Right lobe of liver (tissue), 6 donors: ENCODE results near the gene RRM1. TPM values are rescaled to one million over a fixed set of nuclear protein-coding genes. Genes with fewer than 3 reads are reported as not detected.

Experiments
- ATAC-seq, 4 donors: fragments of 200-7000 bp; cut with Tn5 transposase; one replicate each; pipeline ENCODE4 v1.9.1; 2020; ENCODE audit warnings: mild to moderate bottlenecking in 4 of 4, moderate library complexity in 4 of 4
- DNase-seq, 3 donors: peaks; one replicate each; pipeline ENCODE4 v3.0.0-alpha.2; 2020
- H3K27ac ChIP-seq, 3 donors: fragments of 200-600 bp; one replicate each; pipeline ENCODE4 v1.8.0; 2022
- H3K27me3 ChIP-seq, 2 donors: fragments of 200-600 bp; one replicate each; pipeline ENCODE4 v1.8.0; 2022
- H3K36me3 ChIP-seq, 4 donors: fragments of 200-600 bp; sonication (generic) in 1 of 4; one replicate each; pipeline versions ENCODE4 v1.5.1 to v1.8.0; 2017 to 2022; ENCODE audit warnings: control low read depth in 1 of 4
- H3K4me1 ChIP-seq, 4 donors: fragments of 200-600 bp; sonication (generic) in 1 of 4; one replicate each; pipeline versions ENCODE4 v1.5.1 to v1.8.0; 2017 to 2022; ENCODE audit warnings: control low read depth in 1 of 4
- H3K4me3 ChIP-seq, 3 donors: fragments of 200-600 bp; one replicate each; pipeline ENCODE4 v1.8.0; 2022
- H3K9me3 ChIP-seq, 4 donors: fragments of 200-600 bp; sonication (generic) in 1 of 4; one replicate each; pipeline versions ENCODE4 v1.5.1 to v1.8.0; 2017 to 2022; ENCODE audit warnings: control low read depth in 1 of 4
- POLR2A ChIP-seq: fragments of 450-650 bp; IDR thresholded peaks from one replicate; pipeline ENCODE4 v1.6.1; 2017; ENCODE audit warnings: antibody characterized with exemption, mild to moderate bottlenecking
- WGBS: methylation state at CpG from one replicate; pipeline ENCODE4 v1.1.6; 2018; ENCODE audit warnings: low coverage, low lambda C conversion rate; ENCODE audit not compliant: insufficient coverage; ENCODE audit errors: missing lambda C conversion rate; 5-methylcytosine and 5-hydroxymethylcytosine counted together
- intact Hi-C, 2 donors: fragments of 100-400 bp; cut with DNase I; formaldehyde crosslinking; loops; one replicate each; pipeline versions ENCODE4 v1.11.2 to v1.14.1; 2022
- total RNA-seq, 6 experiments: library from RNA; depleted of rRNA in 2 of 6; stranded (reverse); fragments of >200 nt in 2 of 6; fragmentation: NEBNext Ultra II Directional in 3 of 6; extraction: Animal tissue kit (Norgen Biotek cat#: 25700) in 3 of 6; gene quantifications; one replicate each; pipeline versions ENCODE4 v1.1.0 to v1.2.4, GENCODE V29; 2016 to 2023
- TF ChIP-seq, protein P1 (sequence below), 4 donors: fragments of 200-600 bp in 3 of 4; fragments of 450-650 bp in 1 of 4; IDR thresholded peaks; one replicate each; pipeline versions ENCODE4 v1.5.1 to v1.8.0; 2016 to 2022; ENCODE audit warnings: antibody characterized with exemption in 4 of 4, mild to moderate bottlenecking in 2 of 4
- donor health status: DM: no; HTN: yes; CAD: no.
- donor health status: DM: no; HTN: no; CAD: no.
- donor health status: DM: no; HTN: no; CAD: no.
- donor health status: DM: no; HTN: yes; CAD: no.
- donor health status: DM: no; HTN: yes; CAD: no.

The RRM1 gene
- total RNA-seq, 6 experiments from 2014 or later, result 14.0 to 24.3 (median 16.7) TPM

DNA sequence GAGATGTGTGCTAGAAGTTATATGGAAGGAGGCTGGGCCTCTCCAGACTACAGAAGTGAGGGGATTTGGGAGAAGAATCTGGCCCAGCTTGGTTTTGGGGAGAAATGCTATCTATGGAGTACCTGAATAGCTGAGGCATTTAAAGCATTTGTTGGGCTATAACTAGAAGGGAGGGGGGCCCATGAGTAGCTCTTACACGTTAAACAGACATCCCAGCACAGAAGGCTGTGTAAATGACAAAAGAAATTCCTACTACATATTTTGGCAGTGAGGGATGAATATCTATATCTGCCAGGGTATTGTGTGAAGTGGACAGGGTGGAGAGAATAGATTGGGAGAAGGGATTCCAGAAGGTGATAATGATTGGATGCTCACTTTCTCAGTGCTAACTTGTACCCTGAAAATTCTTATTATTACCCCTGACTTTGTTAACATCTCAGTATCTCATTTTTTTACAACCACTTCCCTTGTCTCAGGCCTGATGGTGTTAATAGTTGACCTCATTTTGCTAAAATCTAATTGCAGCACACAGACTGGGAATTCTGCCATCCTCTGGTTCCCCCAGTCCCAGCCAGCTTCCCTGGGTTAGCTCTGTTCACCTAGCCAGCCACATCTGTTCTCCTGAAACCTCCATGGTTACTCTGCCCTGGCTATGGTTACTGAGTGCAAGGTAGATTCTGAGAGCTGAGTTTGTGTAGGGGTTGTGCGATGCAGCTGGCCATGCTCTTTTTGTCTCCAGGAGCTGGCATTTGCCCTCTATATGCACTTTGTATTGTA lies 28.8 kb upstream of the RRM1 start:
- 86% methylated on average over 2 of the region's 2 CpGs for WGBS
- no peaks in the 10 kb centered on the region for H3K4me1 ChIP-seq
- ATAC-seq (no peak), DNase-seq (no peak)
- H3K4me3 ChIP-seq, result no peak overlapping the region
- H3K27me3 ChIP-seq, result no peaks in the 10 kb centered on the region
- H3K36me3 ChIP-seq, result peaks cover 2 to 4% (median 4%) of the 10 kb centered on the region in 4 donors
- H3K27ac ChIP-seq, result no peak overlapping the region
- TF ChIP-seq, protein P1, sequence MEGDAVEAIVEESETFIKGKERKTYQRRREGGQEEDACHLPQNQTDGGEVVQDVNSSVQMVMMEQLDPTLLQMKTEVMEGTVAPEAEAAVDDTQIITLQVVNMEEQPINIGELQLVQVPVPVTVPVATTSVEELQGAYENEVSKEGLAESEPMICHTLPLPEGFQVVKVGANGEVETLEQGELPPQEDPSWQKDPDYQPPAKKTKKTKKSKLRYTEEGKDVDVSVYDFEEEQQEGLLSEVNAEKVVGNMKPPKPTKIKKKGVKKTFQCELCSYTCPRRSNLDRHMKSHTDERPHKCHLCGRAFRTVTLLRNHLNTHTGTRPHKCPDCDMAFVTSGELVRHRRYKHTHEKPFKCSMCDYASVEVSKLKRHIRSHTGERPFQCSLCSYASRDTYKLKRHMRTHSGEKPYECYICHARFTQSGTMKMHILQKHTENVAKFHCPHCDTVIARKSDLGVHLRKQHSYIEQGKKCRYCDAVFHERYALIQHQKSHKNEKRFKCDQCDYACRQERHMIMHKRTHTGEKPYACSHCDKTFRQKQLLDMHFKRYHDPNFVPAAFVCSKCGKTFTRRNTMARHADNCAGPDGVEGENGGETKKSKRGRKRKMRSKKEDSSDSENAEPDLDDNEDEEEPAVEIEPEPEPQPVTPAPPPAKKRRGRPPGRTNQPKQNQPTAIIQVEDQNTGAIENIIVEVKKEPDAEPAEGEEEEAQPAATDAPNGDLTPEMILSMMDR (IDR thresholded peaks at IDR 0.05), result no peak
- no peak for TF ChIP-seq POLR2A
- H3K9me3 ChIP-seq, result no peaks in the 10 kb centered on the region
- intact Hi-C loops, result no loop called here

DNA sequence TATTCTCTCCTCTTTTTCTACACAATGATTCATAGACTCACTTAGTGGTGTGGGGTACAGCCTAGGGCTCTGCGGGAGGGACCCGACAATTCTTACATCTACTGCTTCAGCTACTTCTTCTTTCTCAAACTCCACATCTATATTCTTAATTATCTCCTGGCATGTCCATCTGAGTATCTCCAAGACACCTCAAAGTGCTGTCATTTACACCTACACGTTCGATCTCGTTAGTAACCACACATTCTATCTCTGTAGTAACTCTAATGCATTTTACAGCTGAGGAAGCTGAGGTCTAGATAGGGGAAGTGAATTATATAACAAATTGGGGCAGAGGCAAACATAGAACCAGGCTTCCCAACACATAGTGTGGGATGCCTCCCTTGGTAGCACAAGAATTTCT lies 27.7 kb upstream of the RRM1 start:
- Histone ChIP-seq H3K36me3 (peaks cover 0 to 4% (median 0%) of the 10 kb centered on the region in 4 donors), H3K27ac (no peak overlapping the region), H3K9me3 (no peaks in the 10 kb centered on the region), H3K4me3 (no peak overlapping the region), H3K27me3 (no peaks in the 10 kb centered on the region), H3K4me1 (no peaks in the 10 kb centered on the region)
- 47% methylated on average over 4 of the region's 5 CpGs for WGBS
- no peak for DNase-seq
- TF ChIP-seq, protein P1 (IDR thresholded peaks at IDR 0.05), result no peak
- TF ChIP-seq POLR2A, result no peak
- peak in 3 of 4 donors; percentile 15 to 43 (median 21) for ATAC-seq
- intact Hi-C loops, result no loop called here

DNA sequence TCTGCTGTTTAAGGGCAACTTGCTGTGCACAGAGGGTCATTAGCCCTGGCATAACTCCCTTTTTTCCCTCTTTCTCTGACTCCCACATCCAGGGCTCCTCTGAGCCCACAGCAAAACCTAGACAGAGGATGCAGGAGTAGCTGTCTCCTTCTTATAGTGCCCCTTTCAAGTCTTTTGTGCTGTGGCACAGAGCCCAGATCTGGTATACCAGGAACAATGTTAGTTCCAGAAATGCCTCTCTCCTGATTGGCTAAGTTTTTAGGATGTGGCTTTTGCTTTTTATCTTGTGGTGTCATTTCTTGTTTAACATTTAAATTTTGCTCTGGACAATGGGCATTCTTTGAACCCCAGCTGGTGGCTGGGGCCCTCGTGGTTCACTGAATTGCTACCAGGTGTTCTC lies 25.6 kb upstream of the RRM1 start:
- no peak for DNase-seq
- ATAC-seq, result no peak
- peaks cover 0 to 7% (median 0%) of the 10 kb centered on the region in 4 donors for H3K4me1 ChIP-seq
- WGBS, result no CpG with 5 or more reads among the region's 1 CpG
- no peaks in the 10 kb centered on the region for H3K9me3 ChIP-seq
- H3K36me3 ChIP-seq, result peaks cover 0 to 12% (median 0%) of the 10 kb centered on the region in 4 donors
- intact Hi-C loops, result no loop called here
- no peaks in the 10 kb centered on the region for H3K27me3 ChIP-seq
- H3K4me3 ChIP-seq, result no peak overlapping the region
- no peak overlapping the region for H3K27ac ChIP-seq
- TF ChIP-seq, protein P1 (IDR thresholded peaks at IDR 0.05), result no peak
- no peak for TF ChIP-seq POLR2A

DNA sequence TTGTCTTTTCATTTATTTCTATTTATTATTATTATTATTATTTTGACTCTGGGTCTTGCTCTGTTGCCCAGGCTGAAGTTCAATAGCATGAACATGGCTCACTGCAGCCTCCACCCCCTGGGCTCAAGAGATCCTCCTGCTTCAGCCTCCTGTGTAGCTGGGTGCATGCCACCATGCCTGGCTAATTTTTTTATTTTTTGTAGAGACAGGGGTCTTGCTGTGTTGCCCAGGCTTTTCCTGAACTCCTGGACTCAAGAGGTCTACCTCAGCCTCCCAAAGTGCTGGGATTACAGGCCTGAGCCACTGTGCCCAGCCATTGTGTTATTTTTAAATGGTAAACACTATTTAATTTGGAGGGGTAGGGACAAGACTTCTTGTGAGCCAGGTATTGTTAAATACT lies 23.3 kb upstream of the RRM1 start:
- no peak overlapping the region for H3K4me3 ChIP-seq
- no peak for TF ChIP-seq POLR2A
- TF ChIP-seq, protein P1 (IDR thresholded peaks at IDR 0.05), result no peak
- intact Hi-C loops, result loop anchor here (5.0 to 10.0 kb wide), 2 partner anchors 217 to 219 kb away; partner anchors contain the start of gene STIM1 (in 1 of the 2)
- peaks cover 0 to 18% (median 0%) of the 10 kb centered on the region in 4 donors for H3K36me3 ChIP-seq
- no peak for ATAC-seq
- H3K27ac ChIP-seq, result no peak overlapping the region
- no peaks in the 10 kb centered on the region for H3K27me3 ChIP-seq
- peaks cover 0 to 7% (median 0%) of the 10 kb centered on the region in 4 donors for H3K4me1 ChIP-seq
- DNase-seq, result no peak
- H3K9me3 ChIP-seq, result no peaks in the 10 kb centered on the region
